Loucy (cell line): ENCODE results near the gene ISM2.

ENCODE experiments used
- CTCF ChIP-seq: fragments of 200-600 bp; sonication (generic); conservative IDR thresholded peaks from 2 replicates; pipeline ENCODE4 v1.5.1; 2014; ENCODE audit warnings: mild to moderate bottlenecking, antibody characterized with exemption, low read length
- EZH2phosphoT487 ChIP-seq: fragments of 200-600 bp; IDR thresholded peaks from 2 replicates; pipeline ENCODE4 v1.6.1; 2018; ENCODE audit warnings: antibody characterized with exemption, mild to moderate bottlenecking, moderate library complexity, borderline replicate concordance

DNA sequence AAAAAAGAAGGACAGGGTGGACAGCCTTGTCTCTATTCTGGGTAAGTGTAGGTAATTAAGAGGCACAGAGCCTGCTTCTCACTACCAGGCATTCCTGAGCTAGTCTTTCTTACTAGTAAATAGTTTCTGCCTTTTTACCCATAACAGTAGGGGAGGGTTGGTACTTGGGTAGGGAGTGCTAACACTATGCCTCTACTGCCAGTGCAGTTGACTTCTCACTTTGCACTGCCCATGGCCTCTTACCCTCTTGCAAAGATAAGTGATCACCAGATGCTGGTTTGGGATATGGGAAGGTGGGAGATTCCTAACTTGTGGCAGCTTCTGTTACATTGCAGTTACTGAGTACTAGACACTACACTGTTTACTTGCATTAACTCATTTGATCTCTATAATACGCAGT, 29.1 kb downstream of the ISM2 start:
- no peak for TF ChIP-seq CTCF
- no peak for TF ChIP-seq EZH2phosphoT487
